K562 (cell line): ENCODE measurements around the gene HES6. TPM values are rescaled to one million over a fixed set of nuclear protein-coding genes. Genes with fewer than 3 reads are reported as not detected.

ENCODE experiments used
- ATAC-seq: fragments of 200-7000 bp; cut with Tn5 transposase; 3 replicates; pipeline ENCODE4 v1.9.1; 2020; ENCODE audit warnings: moderate library complexity
- BruUV-seq: library from RNA; stranded (reverse); fragments of 400-500 nt; replicated peaks from 2 replicates; lab custom pipeline; 2021; lab: Mats Ljungman, UMichigan
- CTCF ChIA-PET: fragments of 300-600 bp; formaldehyde crosslinking; extraction: SDS; loops from one replicate; lab custom pipeline; 2021; ENCODE audit warnings: low intra/inter-chr PET ratio; lab: Yijun Ruan, JAX
- POLR2A ChIA-PET: fragments of 300-600, 350-650 bp; sonication (Branson Sonifier 250); formaldehyde crosslinking; extraction: SDS; loops from one replicate; lab custom pipeline; 2021; ENCODE audit warnings: antibody characterized with exemption, inconsistent platforms; lab: Yijun Ruan, JAX
- DNase-seq, 4 experiments: peaks; one replicate each; pipeline versions ENCODE4 v3.0.0 to v3.0.0-alpha.2; 2011 to 2018; ENCODE audit warnings: low spot score in 3 of 4, mixed read lengths in 3 of 4; ENCODE audit errors: extremely low read depth in 1 of 4
- FAIRE-seq: peaks from 2 replicates; lab custom pipeline; 2011; peaks lifted over from hg19 to GRCh38; lab: Jason Lieb, UNC
- H2AFZ ChIP-seq: 2 replicates; pipeline ENCODE4 v1.6.0; 2011; ENCODE audit warnings: low read depth, low read length, control low read depth, inconsistent platforms
- H3K27ac ChIP-seq: fragments of 200-600 bp; 3 replicates; pipeline ENCODE4 v1.8.0; 2011; ENCODE audit warnings: low read depth, mild to moderate bottlenecking, control low read depth, inconsistent platforms, low read length, moderate library complexity, mixed read lengths; ENCODE audit errors: extremely low read depth
- H3K27me3 ChIP-seq, 2 experiments: fragments of 300-600 bp in 1 of 2; 2 replicates in 1 of 2; 3 replicates in 1 of 2; pipeline versions ENCODE4 v1.6.0 to v1.8.0; 2011; ENCODE audit warnings: inconsistent platforms in 2 of 2, low read length in 2 of 2, mild to moderate bottlenecking in 1 of 2, mixed read lengths in 1 of 2, moderate library complexity in 1 of 2; ENCODE audit not compliant: control insufficient read depth in 2 of 2, insufficient read depth in 2 of 2
- H3K36me3 ChIP-seq: fragments of 300-600 bp; 3 replicates; pipeline ENCODE4 v1.8.0; 2011; ENCODE audit warnings: mild to moderate bottlenecking, low read length, inconsistent platforms; ENCODE audit not compliant: control insufficient read depth, insufficient read depth
- H3K4me1 ChIP-seq, 2 experiments: fragments of 200-600 bp in 1 of 2; replicated peaks in 1 of 2; 2 replicates in 1 of 2; 3 replicates in 1 of 2; pipeline versions ENCODE4 v1.5.1 to v1.8.0; 2011; ENCODE audit warnings: inconsistent platforms in 2 of 2, low read length in 2 of 2, mild to moderate bottlenecking in 1 of 2, mixed read lengths in 1 of 2, moderate library complexity in 1 of 2; ENCODE audit not compliant: control insufficient read depth in 2 of 2, insufficient read depth in 2 of 2
- H3K4me2 ChIP-seq: 2 replicates; pipeline ENCODE4 v1.6.1; 2011; ENCODE audit warnings: low read length, control low read depth, inconsistent platforms, mixed read lengths; ENCODE audit not compliant: insufficient read depth
- H3K4me3 ChIP-seq: fragments of 200-600 bp; sonication (generic), shearing (Covaris generic); 2 replicates; pipeline ENCODE4 v1.5.1; 2016; ENCODE audit warnings: control low read depth, inconsistent platforms
- H3K79me2 ChIP-seq: fragments of 200-600 bp; 3 replicates; pipeline ENCODE4 v1.8.0; 2011; ENCODE audit warnings: low read length, inconsistent platforms; ENCODE audit not compliant: control insufficient read depth, insufficient read depth
- H3K9ac ChIP-seq, 2 experiments: 2 replicates each; pipeline versions ENCODE4 v1.6.0 to v1.6.1; 2011; ENCODE audit warnings: low read depth in 2 of 2, low read length in 2 of 2, control low read depth in 1 of 2, inconsistent platforms in 1 of 2, mild to moderate bottlenecking in 1 of 2, mixed read lengths in 1 of 2; ENCODE audit not compliant: insufficient read depth in 1 of 2
- H3K9me1 ChIP-seq: one replicate; pipeline ENCODE4 v1.6.0; 2011; ENCODE audit warnings: inconsistent platforms, mild to moderate bottlenecking, low read length, moderate library complexity; ENCODE audit not compliant: control insufficient read depth, insufficient read depth
- H3K9me3 ChIP-seq: replicated peaks from 2 replicates; pipeline ENCODE4 v1.5.1; 2011; ENCODE audit warnings: low read depth, low read length, inconsistent platforms; ENCODE audit not compliant: control insufficient read depth, insufficient read depth
- H4K20me1 ChIP-seq: replicated peaks from 2 replicates; pipeline ENCODE4 v1.6.1; 2011; ENCODE audit warnings: low read length, inconsistent platforms, mixed read lengths; ENCODE audit not compliant: control insufficient read depth, insufficient read depth
- ZFPM2 ChIP-seq: fragments of 250-450 bp; sonication (Bioruptor Pico); IDR thresholded peaks from 2 replicates; pipeline ENCODE4 v1.5.1; 2022; ENCODE audit warnings: mild to moderate bottlenecking
- WGBS: fragments of 100-300 bp; shearing (Covaris generic); methylation state at CpG from one replicate; pipeline ENCODE4 v1.1.6; 2016; ENCODE audit warnings: low coverage, mixed read lengths; ENCODE audit not compliant: insufficient coverage; ENCODE audit errors: missing lambda C conversion rate; 5-methylcytosine and 5-hydroxymethylcytosine counted together
- in situ Hi-C: fragments of 300-500 bp; cut with MboI; formaldehyde crosslinking; loops from 4 replicates; pipeline ENCODE4 v1.15.0; 2018; ENCODE audit warnings: inconsistent platforms, mixed read lengths
- intact Hi-C: fragments of 100-400 bp; cut with micrococcal nuclease; formaldehyde crosslinking; loops from 2 replicates; pipeline ENCODE4 v1.14.2; 2022
- polyA plus RNA-seq, 8 experiments: library from polyadenylated mRNA; depleted of rRNA in 4 of 8; stranded (reverse) in 5 of 8; unstranded in 3 of 8; fragments of >200 nt; fragmentation: Nextera tagmentation in 2 of 8; fragmentation: Illumina TruSeq in 1 of 8; extraction: Ambion mirVana in 2 of 8; extraction: Trizol in 1 of 8; gene quantifications; 2 replicates each; pipeline versions ENCODE4 v1.2.1 to v1.2.3, GENCODE V29; 2011 to 2014; ENCODE audit warnings: inconsistent platforms in 1 of 8, missing spikeins in 1 of 8
- total RNA-seq, 7 experiments: library from RNA; depleted of rRNA in 6 of 7; stranded (reverse); fragments of >200 nt in 6 of 7; fragmentation: Illumina TruSeq in 2 of 7; extraction: Trizol in 2 of 7; gene quantifications; 2 replicates each; pipeline versions ENCODE4 v1.2.1 to v1.2.3, GENCODE V29; 2011 to 2021; ENCODE audit warnings: low replicate concordance in 1 of 7
- TF ChIP-seq, protein P1 (sequence below): sonication (generic); formaldehyde crosslinking; IDR thresholded peaks from 2 replicates; pipeline ENCODE4 v1.8.1; 2023; ENCODE audit warnings: mild to moderate bottlenecking, missing genetic modification reagents

The HES6 gene
- total and polyA plus RNA-seq, 9 of the 15 experiments (the other 6 are each of a cell fraction or from before 2014, with no cell fraction given): 6.2 to 133 (median 29.2) TPM

- H4K20me1 ChIP-seq: no peaks in the 10 kb centered on the region
- CTCF ChIA-PET: no interaction called here
- ATAC-seq: no peak
- DNase-seq: no peak
- peaks cover 12% of the 10 kb centered on the region; the same call in 1 of the 3 replicates for H3K36me3 ChIP-seq
- 37% methylated on average over 13 of the region's 21 CpGs for WGBS
- POLR2A ChIA-PET: interaction anchor here (0.6 to 1.3 kb wide), 2 partner anchors 11 to 29 kb away, joined by 3 to 6 read pairs; no protein-coding TSS in a partner anchor
- FAIRE-seq: no peak
- H3K27me3 ChIP-seq: no peaks in the 10 kb centered on the region
- peaks cover 12 to 25% of the 10 kb centered on the region in 2 experiments; a peak in 4 of 5 replicates for H3K4me1 ChIP-seq
- peak overlapping the region; percentile 60 for H3K4me3 ChIP-seq
- no peaks in the 10 kb centered on the region for H3K9me1 ChIP-seq
- peak overlapping the region; percentile 82; the same call in 1 of the 2 replicates for H3K4me2 ChIP-seq
- peaks cover 22% of the 10 kb centered on the region for H3K79me2 ChIP-seq
- intact Hi-C loops (no loop called here), in situ Hi-C loops (no loop called here)
- no peak overlapping the region for H3K27ac ChIP-seq
- H3K9me3 ChIP-seq: no peaks in the 10 kb centered on the region
- no peak overlapping the region for H3K9ac ChIP-seq
- TF ChIP-seq, protein P1, sequence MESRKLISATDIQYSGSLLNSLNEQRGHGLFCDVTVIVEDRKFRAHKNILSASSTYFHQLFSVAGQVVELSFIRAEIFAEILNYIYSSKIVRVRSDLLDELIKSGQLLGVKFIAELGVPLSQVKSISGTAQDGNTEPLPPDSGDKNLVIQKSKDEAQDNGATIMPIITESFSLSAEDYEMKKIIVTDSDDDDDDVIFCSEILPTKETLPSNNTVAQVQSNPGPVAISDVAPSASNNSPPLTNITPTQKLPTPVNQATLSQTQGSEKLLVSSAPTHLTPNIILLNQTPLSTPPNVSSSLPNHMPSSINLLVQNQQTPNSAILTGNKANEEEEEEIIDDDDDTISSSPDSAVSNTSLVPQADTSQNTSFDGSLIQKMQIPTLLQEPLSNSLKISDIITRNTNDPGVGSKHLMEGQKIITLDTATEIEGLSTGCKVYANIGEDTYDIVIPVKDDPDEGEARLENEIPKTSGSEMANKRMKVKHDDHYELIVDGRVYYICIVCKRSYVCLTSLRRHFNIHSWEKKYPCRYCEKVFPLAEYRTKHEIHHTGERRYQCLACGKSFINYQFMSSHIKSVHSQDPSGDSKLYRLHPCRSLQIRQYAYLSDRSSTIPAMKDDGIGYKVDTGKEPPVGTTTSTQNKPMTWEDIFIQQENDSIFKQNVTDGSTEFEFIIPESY (CRISPR knock-in tag): peak; percentile 4; the same call in 1 of the 2 replicates
- no peak for TF ChIP-seq ZFPM2
- BruUV-seq: no TSS peak
- 0 out of 2 replicates have a peak overlapping the region, but pooled peaks have one; percentile 91 for H2AFZ ChIP-seq
These were observed 8.0 kb downstream of the HES6 start for GRCh38 chr2:238231809-238232208.
